ENCODE measurements around the gene DPH2. TPM values are rescaled to one million over a fixed set of nuclear protein-coding genes. Genes with fewer than 3 reads are reported as not detected.
A peak's percentile ranks its signal among the peaks of the same experiment; 100 is the strongest.

The DPH2 gene
- total and polyA plus RNA-seq, 10 of the 15 experiments (the other 5 are each of a cell fraction or from before 2014, with no cell fraction given): 13.1 to 82.9 (median 52.0) TPM

DNA sequence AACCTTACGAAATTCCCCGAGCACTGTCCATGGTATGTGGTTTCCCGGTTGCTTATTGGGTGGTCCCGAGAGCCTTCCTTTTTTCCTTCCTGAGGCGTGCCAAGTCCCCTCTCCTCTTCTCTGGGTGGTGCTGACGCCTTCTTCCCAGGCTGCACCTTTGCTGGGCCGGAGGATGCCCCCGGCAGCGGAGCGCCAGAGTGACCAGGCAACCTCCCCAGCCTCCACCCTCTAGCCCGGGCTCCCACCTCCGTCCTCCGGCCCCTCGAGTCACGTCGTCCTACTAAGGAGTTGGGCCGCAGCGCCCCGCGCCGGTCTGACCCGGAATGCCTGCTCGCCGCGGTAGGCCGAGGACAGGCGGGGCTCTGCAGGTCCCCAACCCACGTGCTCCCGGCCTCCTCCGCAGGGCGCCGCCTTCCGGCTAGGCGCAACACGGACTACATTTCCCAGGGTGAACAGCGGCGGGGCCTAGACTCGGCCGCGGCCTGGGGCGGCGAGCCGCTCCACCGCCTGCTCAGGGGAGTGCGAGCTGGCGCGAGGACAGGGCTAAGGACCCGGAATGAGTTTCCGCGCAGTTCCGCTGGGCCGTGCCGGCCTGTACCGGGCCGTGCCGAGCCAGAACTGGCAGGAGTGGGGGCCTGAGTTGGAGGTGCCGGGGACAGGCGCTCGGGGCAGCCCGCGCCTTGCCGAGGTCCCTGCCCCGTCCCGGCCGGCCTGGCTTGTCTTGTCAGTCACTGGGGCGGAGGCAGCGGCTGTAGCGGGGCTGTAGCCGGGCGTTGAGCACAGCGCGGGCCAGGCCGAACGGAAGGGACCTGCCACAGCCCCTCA lies 23.4 kb upstream of the DPH2 start, which contains the start of gene IPO13 (continued):
- TF ChIP-seq CREM (IDR thresholded peaks at IDR 0.05; ENCODE audit: low read depth) (peak; percentile 73; the same call in 1 of the 2 replicates), TARDBP (IDR thresholded peaks at IDR 0.05; ENCODE audit: borderline replicate concordance) (0 out of 2 replicates have a peak, but pooled peaks have one; percentile 74), ATF3 (IDR thresholded peaks at IDR 0.05; ENCODE audit: borderline replicate concordance, extremely low read depth, low read depth, low read length) (peak; percentile 34; the same call in 1 of the 2 replicates), RBBP5 (conservative IDR thresholded peaks at IDR 0.05) (no peak), NFXL1 (IDR thresholded peaks at IDR 0.05; ENCODE audit: borderline replicate concordance) (no peak), MYB (IDR thresholded peaks at IDR 0.05; ENCODE audit: borderline replicate concordance, low read depth, low read length) (peak; percentile 99), CTCF (IDR thresholded peaks at IDR 0.05 in 2 of 3, conservative IDR thresholded peaks at IDR 0.05 in 1 of 3; ENCODE audit: control insufficient read depth in 2 of 3, extremely low read depth in 1 of 3, insufficient read depth in 1 of 3, low read depth in 3 of 3, low read length in 3 of 3) (peak; percentile 83 to 87 (median 85)), ZNF622 (IDR thresholded peaks at IDR 0.05) (no peak), MXI1 (IDR thresholded peaks at IDR 0.05; ENCODE audit: low read depth, low read length) (peak; percentile 94), MAX (IDR thresholded peaks at IDR 0.05; ENCODE audit: low read depth, low read length) (peak; percentile 92), ESRRA (IDR thresholded peaks at IDR 0.05; ENCODE audit: low read length) (no peak), ZBTB11 (CRISPR knock-in tag; IDR thresholded peaks at IDR 0.05) (no peak), ZNF207 (IDR thresholded peaks at IDR 0.05; ENCODE audit: borderline replicate concordance) (peak; percentile 99), NBN (IDR thresholded peaks at IDR 0.05) (peak; percentile 86), BMI1 (IDR thresholded peaks at IDR 0.05; ENCODE audit: borderline replicate concordance) (no peak), HDAC2 (IDR thresholded peaks at IDR 0.05) (no peak), SIN3A (IDR thresholded peaks at IDR 0.05; ENCODE audit: low read depth, low read length) (peak; percentile 35; the same call in 1 of the 2 replicates), SUZ12 (IDR thresholded peaks at IDR 0.05; ENCODE audit: unreplicated experiment) (no peak), MTA3 (IDR thresholded peaks at IDR 0.05; ENCODE audit: borderline replicate concordance, low read length) (no peak), POLR2AphosphoS2 (IDR thresholded peaks at IDR 0.05; ENCODE audit: low read depth, low read length) (no peak; the same call in 1 of the 2 replicates), POLR2A (IDR thresholded peaks at IDR 0.05; ENCODE audit: low read depth, low read length) (peak; percentile 95), JUND (IDR thresholded peaks at IDR 0.05; ENCODE audit: low read depth, low read length) (no peak)
- TF ChIP-seq, protein P1, sequence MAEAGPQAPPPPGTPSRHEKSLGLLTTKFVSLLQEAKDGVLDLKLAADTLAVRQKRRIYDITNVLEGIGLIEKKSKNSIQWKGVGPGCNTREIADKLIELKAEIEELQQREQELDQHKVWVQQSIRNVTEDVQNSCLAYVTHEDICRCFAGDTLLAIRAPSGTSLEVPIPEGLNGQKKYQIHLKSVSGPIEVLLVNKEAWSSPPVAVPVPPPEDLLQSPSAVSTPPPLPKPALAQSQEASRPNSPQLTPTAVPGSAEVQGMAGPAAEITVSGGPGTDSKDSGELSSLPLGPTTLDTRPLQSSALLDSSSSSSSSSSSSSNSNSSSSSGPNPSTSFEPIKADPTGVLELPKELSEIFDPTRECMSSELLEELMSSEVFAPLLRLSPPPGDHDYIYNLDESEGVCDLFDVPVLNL (IDR thresholded peaks at IDR 0.05; ENCODE audit: low read depth, low read length): peak; percentile 22; the same call in 1 of the 2 replicates

All from GM12878 (cell line).